Tibial nerve (tissue), 3 donors: ENCODE results near the gene NEO1.

ENCODE experiments used
- CTCF ChIP-seq, 5 experiments: fragments of 200-600 bp in 3 of 5; fragments of 450-650 bp in 2 of 5; sonication (generic) in 3 of 5; IDR thresholded peaks; one replicate each; pipeline ENCODE4 v1.5.1; 2016 to 2019; ENCODE audit warnings: antibody characterized with exemption in 5 of 5, mild to moderate bottlenecking in 3 of 5, moderate library complexity in 2 of 5
- POLR2A ChIP-seq, 2 donors: fragments of 450-650 bp; IDR thresholded peaks; one replicate each; pipeline ENCODE4 v1.6.1; 2017; ENCODE audit warnings: antibody characterized with exemption in 2 of 2, mild to moderate bottlenecking in 2 of 2, moderate library complexity in 2 of 2

GRCh38 chr15:73353734-73354133 lies 301.5 kb downstream of the NEO1 start:
- TF ChIP-seq CTCF (IDR thresholded peaks at IDR 0.05): no peak
- no peak for TF ChIP-seq POLR2A (IDR thresholded peaks at IDR 0.05)
